Neutrophil (primary cell): ENCODE measurements around the gene LARP1.

Experiments
- H3K27ac ChIP-seq: fragments of 200-600 bp; sonication (generic); 2 replicates; pipeline ENCODE4 v1.5.1; 2016; ENCODE audit warnings: mild to moderate bottlenecking, moderate library complexity
- H3K27me3 ChIP-seq: fragments of 200-600 bp; sonication (generic); 2 replicates; pipeline ENCODE4 v1.6.0; 2016; ENCODE audit warnings: mild to moderate bottlenecking
- H3K36me3 ChIP-seq: fragments of 200-600 bp; sonication (generic); 2 replicates; pipeline ENCODE4 v1.5.1; 2017
- H3K4me1 ChIP-seq, 2 experiments: fragments of 200-600 bp in 1 of 2; sonication (generic) in 1 of 2; 1 replicate in 1 of 2; 2 replicates in 1 of 2; pipeline versions ENCODE4 v1.5.1 to v1.6.1; 2013 to 2016; ENCODE audit warnings: low read depth in 1 of 2, low read length in 1 of 2, mild to moderate bottlenecking in 1 of 2, moderate library complexity in 1 of 2; ENCODE audit not compliant: control insufficient read depth in 1 of 2, insufficient read depth in 1 of 2
- H3K4me3 ChIP-seq, 2 experiments: fragments of 200-600 bp in 1 of 2; sonication (generic) in 1 of 2; 1 replicate in 1 of 2; 2 replicates in 1 of 2; pipeline ENCODE4 v1.5.1; 2013 to 2016; ENCODE audit warnings: low read depth in 1 of 2, low read length in 1 of 2, mild to moderate bottlenecking in 1 of 2, moderate library complexity in 1 of 2
- H3K9me3 ChIP-seq: fragments of 200-600 bp; sonication (generic); 2 replicates; pipeline ENCODE4 v1.5.1; 2016
- CTCF ChIP-seq: fragments of 200-600 bp; sonication (generic); IDR thresholded peaks from 2 replicates; pipeline ENCODE4 v1.5.1; 2016; ENCODE audit warnings: antibody characterized with exemption

Gene LARP1

DNA sequence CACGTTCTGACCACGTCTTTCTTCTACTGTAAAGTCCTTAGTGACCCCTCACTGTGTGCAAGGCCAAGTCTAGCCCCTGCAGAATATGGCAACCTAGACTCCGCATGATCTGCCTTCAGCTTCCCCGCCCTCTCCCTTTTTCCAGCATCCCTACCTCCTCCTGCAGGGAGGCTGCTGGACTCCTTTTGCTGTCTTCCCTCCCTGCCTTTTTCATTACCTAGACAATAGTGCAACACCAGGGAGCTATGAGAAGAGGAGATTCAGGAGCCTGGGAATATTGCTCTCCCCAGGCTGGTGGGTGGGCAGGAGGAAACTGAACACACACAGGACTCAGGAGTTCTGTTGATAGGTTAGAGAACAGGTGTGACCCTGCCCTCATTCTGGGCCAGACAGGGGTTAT, 33.1 kb upstream of the LARP1 start:
- H3K36me3 ChIP-seq = no peaks in the 10 kb centered on the region
- H3K27ac ChIP-seq = no peak overlapping the region
- no peak overlapping the region for H3K4me3 ChIP-seq
- H3K27me3 ChIP-seq = no peaks in the 10 kb centered on the region
- H3K9me3 ChIP-seq = no peaks in the 10 kb centered on the region
- H3K4me1 ChIP-seq = no peaks in the 10 kb centered on the region
- no peak for TF ChIP-seq CTCF

DNA sequence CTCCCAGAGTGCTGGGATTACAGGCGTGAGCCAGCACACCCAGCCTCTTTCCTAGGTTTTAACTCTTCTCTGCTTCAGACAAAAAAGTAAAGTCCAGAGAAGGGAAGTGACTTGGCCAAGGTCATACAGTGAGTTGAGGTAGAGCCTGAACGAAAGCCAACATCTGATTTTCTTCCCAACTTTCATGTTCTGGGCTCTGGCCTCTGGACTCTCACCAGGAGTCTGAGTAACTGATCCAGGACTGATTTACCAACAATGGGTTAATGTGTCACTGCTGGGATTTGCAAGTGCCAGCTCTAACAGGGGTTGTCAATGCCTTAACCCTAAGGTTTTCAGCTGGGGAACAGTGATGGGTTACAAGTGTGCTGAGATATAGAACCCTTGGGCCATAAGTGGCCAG, 32.2 kb upstream of the LARP1 start:
- H3K9me3 ChIP-seq = no peaks in the 10 kb centered on the region
- H3K27ac ChIP-seq = no peak overlapping the region
- no peaks in the 10 kb centered on the region for H3K27me3 ChIP-seq
- no peak for TF ChIP-seq CTCF
- no peaks in the 10 kb centered on the region for H3K4me1 ChIP-seq
- no peak overlapping the region for H3K4me3 ChIP-seq
- no peaks in the 10 kb centered on the region for H3K36me3 ChIP-seq

DNA sequence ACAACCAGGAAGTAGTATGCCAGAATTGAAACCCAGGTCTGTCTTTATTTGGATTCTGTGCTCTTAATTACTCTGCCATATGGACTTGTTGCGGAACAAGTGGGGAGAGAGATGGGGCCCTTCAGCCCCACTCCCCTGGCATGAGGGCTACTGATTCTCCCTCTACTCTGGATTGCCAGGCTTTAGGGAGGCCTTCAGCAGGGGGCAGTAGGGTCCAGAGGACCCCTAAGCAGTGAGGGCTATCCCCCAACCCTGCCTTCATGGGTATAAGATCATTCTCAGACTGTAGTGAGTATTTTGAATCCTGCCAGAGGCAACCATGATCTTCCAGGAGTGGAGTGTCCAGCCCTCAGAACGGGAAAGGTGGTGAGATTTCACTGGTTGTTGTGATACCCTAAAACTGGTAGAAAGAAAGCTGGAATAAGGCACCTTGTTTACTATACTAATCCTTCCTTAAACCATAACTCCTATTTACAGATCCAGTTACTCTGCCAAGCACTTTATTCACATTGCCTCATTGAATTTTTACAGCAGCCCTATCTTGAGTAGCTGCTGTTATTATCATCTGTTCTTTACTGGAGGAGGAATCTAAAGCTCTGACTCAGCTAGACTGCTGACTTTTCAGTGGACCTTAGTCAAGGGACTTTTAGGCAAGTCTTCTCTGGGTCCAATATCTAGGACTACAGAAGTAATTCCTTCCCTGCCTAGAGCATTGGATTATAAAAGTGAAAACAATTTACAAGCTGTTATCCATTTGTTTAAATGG, 31.3 kb upstream of the LARP1 start:
- Histone ChIP-seq H3K36me3 (no peaks in the 10 kb centered on the region), H3K27ac (no peak overlapping the region), H3K4me3 (no peak overlapping the region), H3K27me3 (no peaks in the 10 kb centered on the region), H3K4me1 (no peaks in the 10 kb centered on the region), H3K9me3 (no peaks in the 10 kb centered on the region)
- no peak for TF ChIP-seq CTCF

DNA sequence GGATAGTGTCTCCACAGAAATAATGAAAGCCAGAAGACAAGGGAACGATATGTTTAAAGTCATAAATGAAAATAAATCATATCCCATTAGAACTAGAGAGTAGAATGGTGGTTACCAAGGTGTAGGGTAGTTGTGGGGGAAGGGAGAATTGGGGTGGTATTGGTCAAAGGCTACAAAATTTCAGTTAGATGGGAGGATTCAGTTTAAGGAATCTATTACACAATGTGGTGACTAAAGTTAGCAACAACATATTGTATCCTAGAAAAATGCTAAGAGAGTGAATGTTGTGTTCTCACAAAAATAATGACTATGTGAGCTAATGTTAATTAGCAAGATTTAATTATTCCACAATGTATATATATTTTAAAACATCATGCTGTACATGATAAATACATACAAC, 27.8 kb upstream of the LARP1 start:
- H3K27ac ChIP-seq = no peak overlapping the region
- no peak for TF ChIP-seq CTCF
- H3K4me3 ChIP-seq = no peak overlapping the region
- no peaks in the 10 kb centered on the region for H3K36me3 ChIP-seq
- no peaks in the 10 kb centered on the region for H3K27me3 ChIP-seq
- H3K4me1 ChIP-seq = no peaks in the 10 kb centered on the region
- H3K9me3 ChIP-seq = no peaks in the 10 kb centered on the region

DNA sequence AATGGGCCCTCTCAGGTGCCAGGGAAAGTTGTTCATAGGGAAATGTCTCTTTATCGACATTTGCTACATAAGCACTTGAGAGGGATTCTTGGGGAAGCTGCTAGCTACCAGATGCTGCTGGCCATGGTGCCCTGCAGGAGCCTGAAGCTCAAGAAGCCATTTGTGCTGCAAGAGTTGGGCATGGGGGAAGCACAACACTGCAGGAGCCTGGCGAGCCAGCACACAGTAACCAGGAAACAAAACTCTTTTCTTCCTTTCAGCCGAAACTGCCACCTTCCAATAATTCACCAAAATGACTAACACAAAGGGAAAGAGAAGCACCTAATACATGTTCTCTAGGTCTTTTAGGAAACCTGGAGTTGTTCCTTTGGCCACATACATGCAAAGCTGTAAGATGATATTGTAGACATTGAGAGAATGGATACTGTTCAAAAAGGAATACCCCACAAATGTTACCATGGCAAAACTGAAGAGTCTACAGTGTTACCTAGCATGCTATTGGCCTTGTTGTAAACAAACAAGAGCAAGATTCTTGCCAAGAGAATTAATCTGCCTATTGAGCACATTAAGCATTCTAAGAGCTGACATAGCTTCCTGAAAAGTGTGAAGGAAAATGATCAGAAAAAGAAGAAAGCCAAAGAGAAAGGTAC, 26.1 kb upstream of the LARP1 start:
- no peaks in the 10 kb centered on the region for H3K27me3 ChIP-seq
- no peak overlapping the region for H3K4me3 ChIP-seq
- H3K9me3 ChIP-seq = no peaks in the 10 kb centered on the region
- no peak overlapping the region for H3K27ac ChIP-seq
- no peak for TF ChIP-seq CTCF
- H3K36me3 ChIP-seq = no peaks in the 10 kb centered on the region
- no peaks in the 10 kb centered on the region for H3K4me1 ChIP-seq
